Large intestine (tissue), 3 donors: Measurements from ENCODE around the gene COL5A1. TPM values are rescaled to one million over a fixed set of nuclear protein-coding genes. Genes with fewer than 3 reads are reported as not detected.

Source experiments
- DNase-seq, 2 donors: peaks; one replicate each; pipeline versions ENCODE4 v3.0.0 to v3.0.0-alpha.2; 2013
- H3K27ac ChIP-seq: one replicate; pipeline ENCODE4 v1.5.1; 2013; ENCODE audit warnings: low read length
- H3K27me3 ChIP-seq: 2 replicates; pipeline ENCODE4 v1.6.1; 2013; ENCODE audit warnings: low read length; ENCODE audit not compliant: control insufficient read depth, insufficient read depth
- H3K36me3 ChIP-seq: 2 replicates; pipeline ENCODE4 v1.6.1; 2013; ENCODE audit warnings: low read length; ENCODE audit not compliant: control insufficient read depth, insufficient read depth
- H3K4me1 ChIP-seq: one replicate; pipeline ENCODE4 v1.6.1; 2013; ENCODE audit warnings: low read length; ENCODE audit not compliant: control insufficient read depth, insufficient read depth
- H3K4me3 ChIP-seq: one replicate; pipeline ENCODE4 v1.5.1; 2013; ENCODE audit warnings: low read length
- H3K9me3 ChIP-seq: one replicate; pipeline ENCODE4 v1.6.1; 2013; ENCODE audit warnings: mild to moderate bottlenecking, low read depth, low read length, moderate library complexity; ENCODE audit not compliant: control insufficient read depth
- WGBS: methylation state at CpG from one replicate; pipeline ENCODE4 v1.1.5; 2013; ENCODE audit warnings: low lambda C conversion rate; ENCODE audit not compliant: insufficient coverage; 5-methylcytosine and 5-hydroxymethylcytosine counted together
- polyA plus RNA-seq: library from polyadenylated mRNA; unstranded; fragments of 120-200 nt; gene quantifications from one replicate; pipeline ENCODE4 v1.2.1, GENCODE V29; 2013

Gene COL5A1
- polyA plus RNA-seq, 1 donor = 79.9 TPM

GRCh38 chr9:134648701-134649530 lies 7.3 kb downstream of the COL5A1 start:
- Histone ChIP-seq H3K4me3 (no peak overlapping the region), H3K4me1 (peaks cover 4% of the 10 kb centered on the region), H3K27me3 (no peaks in the 10 kb centered on the region), H3K36me3 (peaks cover 5% of the 10 kb centered on the region), H3K27ac (no peak overlapping the region), H3K9me3 (no peaks in the 10 kb centered on the region)
- 83% methylated on average over 1 of the region's 20 CpGs for WGBS
- no peak for DNase-seq

- Histone ChIP-seq H3K27me3 (no peaks in the 10 kb centered on the region), H3K4me3 (no peak overlapping the region), H3K4me1 (peaks cover 4% of the 10 kb centered on the region), H3K27ac (no peak overlapping the region), H3K36me3 (peaks cover 5% of the 10 kb centered on the region), H3K9me3 (no peaks in the 10 kb centered on the region)
- no peak for DNase-seq
- WGBS = no CpG with 5 or more reads among the region's 26 CpGs
Observed at GRCh38 chr9:134650431-134651190, 9.0 kb downstream of the COL5A1 start.

GRCh38 chr9:134651226-134651905 lies 9.8 kb downstream of the COL5A1 start:
- Histone ChIP-seq H3K9me3 (no peaks in the 10 kb centered on the region), H3K27me3 (no peaks in the 10 kb centered on the region), H3K36me3 (peaks cover 5% of the 10 kb centered on the region), H3K4me3 (no peak overlapping the region), H3K27ac (no peak overlapping the region), H3K4me1 (peaks cover 4% of the 10 kb centered on the region)
- WGBS = 100% methylated on average over 1 of the region's 10 CpGs
- no peak for DNase-seq

- Histone ChIP-seq H3K27ac (no peak overlapping the region), H3K36me3 (peaks cover 5% of the 10 kb centered on the region), H3K4me1 (no peaks in the 10 kb centered on the region)
Observed at GRCh38 chr9:134652291-134653225, 11.0 kb downstream of the COL5A1 start.

GRCh38 chr9:134653259-134654009 lies 11.8 kb downstream of the COL5A1 start:
- no CpG with 5 or more reads among the region's 17 CpGs for WGBS
- Histone ChIP-seq H3K27me3 (no peaks in the 10 kb centered on the region), H3K9me3 (no peaks in the 10 kb centered on the region), H3K4me3 (no peak overlapping the region), H3K36me3 (peaks cover 5% of the 10 kb centered on the region), H3K4me1 (no peaks in the 10 kb centered on the region), H3K27ac (no peak overlapping the region)
- no peak for DNase-seq

More at GRCh38 chr9:134652291-134653225, 11.0 kb downstream of the COL5A1 start:
- H3K4me3 ChIP-seq = no peak overlapping the region
- no peaks in the 10 kb centered on the region for H3K27me3 ChIP-seq
- H3K9me3 ChIP-seq = no peaks in the 10 kb centered on the region
- DNase-seq = no peak
- WGBS = no CpG with 5 or more reads among the region's 28 CpGs

- DNase-seq = no peak
- H3K4me3 ChIP-seq = no peak overlapping the region
- H3K36me3 ChIP-seq = peaks cover 5% of the 10 kb centered on the region
- H3K4me1 ChIP-seq = no peaks in the 10 kb centered on the region
- H3K27me3 ChIP-seq = no peaks in the 10 kb centered on the region
- H3K9me3 ChIP-seq = no peaks in the 10 kb centered on the region
- WGBS = no CpG with 5 or more reads among the region's 11 CpGs
- H3K27ac ChIP-seq = no peak overlapping the region
Observed at GRCh38 chr9:134655101-134655500, 13.5 kb downstream of the COL5A1 start.

GRCh38 chr9:134655586-134656333 lies 14.2 kb downstream of the COL5A1 start:
- DNase-seq = no peak
- Histone ChIP-seq H3K9me3 (no peaks in the 10 kb centered on the region), H3K27me3 (no peaks in the 10 kb centered on the region), H3K4me1 (no peaks in the 10 kb centered on the region), H3K4me3 (no peak overlapping the region), H3K27ac (no peak overlapping the region), H3K36me3 (peaks cover 3% of the 10 kb centered on the region)
- no CpG with 5 or more reads among the region's 10 CpGs for WGBS

- Histone ChIP-seq H3K36me3 (no peaks in the 10 kb centered on the region), H3K9me3 (no peaks in the 10 kb centered on the region), H3K4me1 (peaks cover 2% of the 10 kb centered on the region), H3K4me3 (no peak overlapping the region), H3K27ac (no peak overlapping the region), H3K27me3 (no peaks in the 10 kb centered on the region)
- DNase-seq = no peak
- WGBS = no CpG with 5 or more reads among the region's 12 CpGs
Observed at GRCh38 chr9:134656334-134657006, 14.9 kb downstream of the COL5A1 start.
